Neuronal stem cell (in vitro differentiated cells): Measurements from ENCODE around the gene MARCHF11.

ENCODE experiments used
- DNase-seq: peaks from one replicate; pipeline ENCODE4 v3.0.0-alpha.2; 2013; ENCODE audit warnings: low spot score
- H2AFZ ChIP-seq: one replicate; pipeline ENCODE4 v1.6.1; 2013; ENCODE audit warnings: mild to moderate bottlenecking, low read length, inconsistent platforms
- H2AK5ac ChIP-seq: 2 replicates; pipeline ENCODE4 v1.6.1; 2013; ENCODE audit warnings: low read depth, mild to moderate bottlenecking, inconsistent platforms, low read length, moderate library complexity, mixed read lengths
- H2BK120ac ChIP-seq: 2 replicates; pipeline ENCODE4 v1.6.1; 2013; ENCODE audit warnings: low read depth, mild to moderate bottlenecking, inconsistent platforms, low read length, moderate library complexity, mixed read lengths
- H2BK12ac ChIP-seq: one replicate; pipeline ENCODE4 v1.6.1; 2013; ENCODE audit warnings: low read length, inconsistent platforms
- H2BK15ac ChIP-seq: 2 replicates; pipeline ENCODE4 v1.6.1; 2013; ENCODE audit warnings: mild to moderate bottlenecking, low read length, inconsistent platforms, mixed read lengths
- H2BK5ac ChIP-seq: one replicate; pipeline ENCODE4 v1.6.1; 2013; ENCODE audit warnings: inconsistent platforms, mild to moderate bottlenecking, low read length, moderate library complexity
- H3K14ac ChIP-seq: one replicate; pipeline ENCODE4 v1.6.1; 2013; ENCODE audit warnings: low read length, inconsistent platforms
- H3K18ac ChIP-seq: 2 replicates; pipeline ENCODE4 v1.6.1; 2013; ENCODE audit warnings: low read length, inconsistent platforms
- H3K23ac ChIP-seq: 2 replicates; pipeline ENCODE4 v1.6.1; 2013; ENCODE audit warnings: low read depth, mild to moderate bottlenecking, mixed read lengths, low read length, inconsistent platforms; ENCODE audit not compliant: poor library complexity
- H3K27ac ChIP-seq: replicated peaks from 3 replicates; pipeline ENCODE4 v1.5.1; 2013; ENCODE audit warnings: low read length, inconsistent platforms
- H3K27me3 ChIP-seq, 3 experiments: 2 replicates each; pipeline ENCODE4 v1.6.1; 2013; ENCODE audit warnings: low read length in 3 of 3, mild to moderate bottlenecking in 2 of 3, inconsistent platforms in 1 of 3, low read depth in 1 of 3, mixed read lengths in 1 of 3, moderate library complexity in 1 of 3; ENCODE audit not compliant: control insufficient read depth in 3 of 3, insufficient read depth in 3 of 3
- H3K36me3 ChIP-seq, 2 donors: replicated peaks in 1 of 2; 2 replicates each; pipeline ENCODE4 v1.6.1; 2013; ENCODE audit warnings: low read length in 2 of 2; ENCODE audit not compliant: control insufficient read depth in 2 of 2, insufficient read depth in 2 of 2
- H3K4ac ChIP-seq: 2 replicates; pipeline ENCODE4 v1.6.1; 2013; ENCODE audit warnings: inconsistent platforms, mild to moderate bottlenecking, low read length, moderate library complexity
- H3K4me1 ChIP-seq, 2 donors: 1 replicate in 1 of 2; 2 replicates in 1 of 2; pipeline ENCODE4 v1.6.1; 2013; ENCODE audit warnings: low read length in 2 of 2, low read depth in 1 of 2; ENCODE audit not compliant: control insufficient read depth in 2 of 2, insufficient read depth in 1 of 2
- H3K4me2 ChIP-seq: one replicate; pipeline ENCODE4 v1.6.1; 2013; ENCODE audit warnings: mild to moderate bottlenecking, low read length, inconsistent platforms; ENCODE audit not compliant: insufficient read depth, poor library complexity, severe bottlenecking
- H3K4me3 ChIP-seq, 2 donors: 2 replicates each; pipeline ENCODE4 v1.5.1; 2013; ENCODE audit warnings: low read length in 2 of 2, mild to moderate bottlenecking in 2 of 2, inconsistent platforms in 1 of 2, moderate library complexity in 1 of 2
- H3K79me1 ChIP-seq: one replicate; pipeline ENCODE4 v1.6.1; 2013; ENCODE audit warnings: low read depth, mild to moderate bottlenecking, inconsistent platforms, low read length, moderate library complexity
- H3K9ac ChIP-seq: one replicate; pipeline ENCODE4 v1.6.1; 2013; ENCODE audit warnings: mild to moderate bottlenecking, low read depth, low read length, inconsistent platforms; ENCODE audit not compliant: poor library complexity
- H3K9me3 ChIP-seq, 2 donors: replicated peaks in 1 of 2; 2 replicates each; pipeline versions ENCODE3 to v1.6.1; 2013; ENCODE audit warnings: low read length in 2 of 2, mild to moderate bottlenecking in 2 of 2, inconsistent platforms in 1 of 2, low read depth in 1 of 2, mixed read lengths in 1 of 2, moderate library complexity in 1 of 2; ENCODE audit not compliant: control insufficient read depth in 2 of 2, insufficient read depth in 1 of 2
- H4K8ac ChIP-seq: one replicate; pipeline ENCODE4 v1.6.1; 2013; ENCODE audit warnings: low read depth, mild to moderate bottlenecking, inconsistent platforms, low read length, moderate library complexity
- H4K91ac ChIP-seq: one replicate; pipeline ENCODE4 v1.6.1; 2013; ENCODE audit warnings: low read length, low read depth, mild to moderate bottlenecking, inconsistent platforms; ENCODE audit not compliant: poor library complexity
- WGBS, 2 donors: extraction: QIAGEN DNeasy Blood & Tissue Kit; methylation state at CpG; one replicate each; pipeline ENCODE4 v1.1.7; 2013; ENCODE audit warnings: missing lambda C conversion rate in 2 of 2, mixed read lengths in 1 of 2; ENCODE audit not compliant: insufficient read length in 2 of 2, insufficient replicate concordance in 1 of 2; ENCODE audit errors: extremely low coverage in 2 of 2; 5-methylcytosine and 5-hydroxymethylcytosine counted together

MARCHF11 gene

DNA sequence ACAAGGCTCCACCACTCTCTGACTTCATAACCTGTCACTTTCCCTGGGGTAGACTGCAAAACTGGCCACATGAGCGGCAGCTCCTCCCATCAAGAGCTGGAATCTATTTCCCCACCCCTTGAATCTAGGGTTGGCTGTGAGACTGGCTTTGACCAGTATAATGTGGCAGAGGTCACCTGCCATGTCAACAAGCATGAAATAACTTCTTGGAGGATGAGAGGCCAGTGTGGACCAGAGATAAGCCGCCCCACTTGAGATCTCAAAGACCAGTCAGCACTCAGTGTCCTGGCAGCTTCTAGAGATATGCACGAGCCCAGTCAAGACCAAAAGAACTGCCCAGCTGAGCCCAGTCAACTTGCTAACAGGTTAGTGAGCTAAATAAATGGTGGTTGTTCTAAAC is 59.0 kb downstream of the MARCHF11 start:
- H3K4me3 ChIP-seq = no peak overlapping the region
- H3K36me3 ChIP-seq = no peaks in the 10 kb centered on the region
- no peak overlapping the region for H3K14ac ChIP-seq
- no peak overlapping the region for H2AFZ ChIP-seq
- H3K23ac ChIP-seq = no peak overlapping the region
- H2BK5ac ChIP-seq = no peak overlapping the region
- no peak overlapping the region for H3K4me2 ChIP-seq
- no peaks in the 10 kb centered on the region for H3K27me3 ChIP-seq
- peaks cover 0 to 3% of the 10 kb centered on the region in 2 donors for H3K9me3 ChIP-seq
- no peak for DNase-seq
- H2AK5ac ChIP-seq = no peak overlapping the region
- no peak overlapping the region for H4K91ac ChIP-seq
- H4K8ac ChIP-seq = no peak overlapping the region
- H3K27ac ChIP-seq = no peak overlapping the region
- H2BK15ac ChIP-seq = no peak overlapping the region
- WGBS, 2 donors = no CpG with 5 or more reads among the region's 3 CpGs
- H2BK120ac ChIP-seq = no peak overlapping the region
- no peak overlapping the region for H3K4ac ChIP-seq
- H3K18ac ChIP-seq = no peak overlapping the region
- no peaks in the 10 kb centered on the region for H3K4me1 ChIP-seq
- no peak overlapping the region for H2BK12ac ChIP-seq
- H3K9ac ChIP-seq = no peak overlapping the region
- no peaks in the 10 kb centered on the region for H3K79me1 ChIP-seq

- peaks cover 0 to 3% of the 10 kb centered on the region in 2 donors for H3K9me3 ChIP-seq
- DNase-seq = no peak
These were observed 59.8 kb downstream of the MARCHF11 start for GRCh38 chr5:16119790-16120189.

GRCh38 chr5:16115140-16115539 is 64.5 kb downstream of the MARCHF11 start:
- H3K4ac ChIP-seq = no peak overlapping the region
- no peak overlapping the region for H2BK5ac ChIP-seq
- no peak overlapping the region for H2BK120ac ChIP-seq
- H3K79me1 ChIP-seq = no peaks in the 10 kb centered on the region
- no peak overlapping the region for H4K8ac ChIP-seq
- H3K27me3 ChIP-seq = no peaks in the 10 kb centered on the region
- no peak overlapping the region for H3K14ac ChIP-seq
- no peak overlapping the region for H2AFZ ChIP-seq
- no CpG with 5 or more reads among the region's 8 CpGs for WGBS, 2 donors
- no peak for DNase-seq
- H3K4me3 ChIP-seq = no peak overlapping the region
- no peak overlapping the region for H3K4me2 ChIP-seq
- no peak overlapping the region for H3K27ac ChIP-seq
- no peak overlapping the region for H3K23ac ChIP-seq
- H2AK5ac ChIP-seq = no peak overlapping the region
- H3K4me1 ChIP-seq = no peaks in the 10 kb centered on the region
- H3K9me3 ChIP-seq = no peaks in the 10 kb centered on the region
- no peak overlapping the region for H3K18ac ChIP-seq
- H4K91ac ChIP-seq = no peak overlapping the region
- no peak overlapping the region for H2BK12ac ChIP-seq
- no peak overlapping the region for H2BK15ac ChIP-seq
- no peaks in the 10 kb centered on the region for H3K36me3 ChIP-seq
- H3K9ac ChIP-seq = no peak overlapping the region

More at GRCh38 chr5:16119790-16120189, 59.8 kb downstream of the MARCHF11 start:
- no peak overlapping the region for H2BK5ac ChIP-seq
- no peak overlapping the region for H2BK15ac ChIP-seq
- H3K79me1 ChIP-seq = no peaks in the 10 kb centered on the region
- no peak overlapping the region for H3K23ac ChIP-seq
- no peak overlapping the region for H3K27ac ChIP-seq
- H2BK12ac ChIP-seq = no peak overlapping the region
- no peak overlapping the region for H3K4me3 ChIP-seq
- no peak overlapping the region for H3K4ac ChIP-seq
- H3K36me3 ChIP-seq = no peaks in the 10 kb centered on the region
- WGBS, 2 donors = no CpG with 5 or more reads among the region's 4 CpGs
- no peak overlapping the region for H3K9ac ChIP-seq
- no peak overlapping the region for H3K4me2 ChIP-seq
- H3K27me3 ChIP-seq = no peaks in the 10 kb centered on the region
- H3K4me1 ChIP-seq = no peaks in the 10 kb centered on the region
- H3K18ac ChIP-seq = no peak overlapping the region
- H2AFZ ChIP-seq = no peak overlapping the region
- H4K91ac ChIP-seq = no peak overlapping the region
- no peak overlapping the region for H2BK120ac ChIP-seq
- H2AK5ac ChIP-seq = no peak overlapping the region
- no peak overlapping the region for H3K14ac ChIP-seq
- H4K8ac ChIP-seq = no peak overlapping the region

DNA sequence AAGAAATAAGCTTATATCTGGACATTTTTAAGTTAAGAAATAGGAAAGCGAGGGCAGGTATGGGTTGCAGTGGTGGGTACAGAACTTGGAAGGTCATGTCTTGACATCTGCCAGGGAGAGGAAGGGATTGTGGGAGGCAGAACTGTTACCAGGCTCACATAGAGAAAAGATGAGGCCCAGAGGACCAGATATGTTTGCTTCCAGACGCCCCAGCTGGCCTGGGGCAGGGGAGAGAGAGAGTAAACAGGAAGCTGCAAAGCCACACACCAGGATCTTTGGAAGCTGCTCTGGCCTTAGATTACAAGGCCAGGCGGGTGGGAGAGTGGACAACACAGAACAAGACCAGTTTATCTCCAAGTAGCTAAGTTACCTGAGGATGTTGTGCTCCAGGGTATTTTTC is 71.2 kb downstream of the MARCHF11 start:
- no peak overlapping the region for H3K18ac ChIP-seq
- no CpG with 5 or more reads among the region's 3 CpGs for WGBS, 2 donors
- H2BK5ac ChIP-seq = no peak overlapping the region
- no peak overlapping the region for H4K91ac ChIP-seq
- H2AK5ac ChIP-seq = no peak overlapping the region
- H3K14ac ChIP-seq = no peak overlapping the region
- H3K23ac ChIP-seq = no peak overlapping the region
- no peak overlapping the region for H2BK12ac ChIP-seq
- no peaks in the 10 kb centered on the region for H3K79me1 ChIP-seq
- no peak overlapping the region for H3K9ac ChIP-seq
- no peaks in the 10 kb centered on the region for H3K36me3 ChIP-seq
- H3K27ac ChIP-seq = no peak overlapping the region
- peaks cover 0 to 2% of the 10 kb centered on the region in 2 donors for H3K9me3 ChIP-seq
- no peaks in the 10 kb centered on the region for H3K4me1 ChIP-seq
- no peak overlapping the region for H3K4me2 ChIP-seq
- no peak overlapping the region for H3K4me3 ChIP-seq
- no peak overlapping the region for H4K8ac ChIP-seq
- no peak overlapping the region for H2BK15ac ChIP-seq
- no peak overlapping the region for H2AFZ ChIP-seq
- no peak overlapping the region for H3K4ac ChIP-seq
- H2BK120ac ChIP-seq = no peak overlapping the region
- DNase-seq = no peak
- no peaks in the 10 kb centered on the region for H3K27me3 ChIP-seq
